Gastroesophageal sphincter (tissue), 4 donors: ENCODE data around the gene IFIT1. TPM values are rescaled to one million over a fixed set of nuclear protein-coding genes. Genes with fewer than 3 reads are reported as not detected.

ENCODE experiments used
- ATAC-seq: fragments of 150-250 bp; one replicate; pipeline ENCODE4 v1.9.1; 2016; ENCODE audit warnings: mild to moderate bottlenecking, moderate library complexity
- H3K27ac ChIP-seq, 4 donors: fragments of 200-600 bp; sonication (generic) in 3 of 4; 1 replicate in 3 of 4; 2 replicates in 1 of 4; pipeline ENCODE4 v1.5.1; 2016 to 2019
- H3K27me3 ChIP-seq: fragments of 200-600 bp; sonication (generic); one replicate; pipeline ENCODE4 v1.5.1; 2019
- H3K36me3 ChIP-seq, 2 donors: fragments of 200-600 bp; sonication (generic); one replicate each; pipeline ENCODE4 v1.5.1; 2019; ENCODE audit warnings: control low read depth in 1 of 2
- H3K4me1 ChIP-seq, 3 donors: fragments of 200-600 bp; sonication (generic); 1 replicate in 2 of 3; 2 replicates in 1 of 3; pipeline ENCODE4 v1.5.1; 2016 to 2019; ENCODE audit warnings: control low read depth in 2 of 3
- H3K4me3 ChIP-seq, 2 donors: fragments of 200-600 bp; sonication (generic); one replicate each; pipeline ENCODE4 v1.5.1; 2019; ENCODE audit warnings: mild to moderate bottlenecking in 1 of 2, moderate library complexity in 1 of 2
- H3K9me3 ChIP-seq, 3 donors: fragments of 200-600 bp; sonication (generic); one replicate each; pipeline ENCODE4 v1.5.1; 2017 to 2019; ENCODE audit warnings: control low read depth in 2 of 3
- EP300 ChIP-seq: sonication (generic); formaldehyde crosslinking; IDR thresholded peaks from one replicate; pipeline ENCODE4 v1.6.1; 2017; ENCODE audit warnings: antibody characterized with exemption, mild to moderate bottlenecking
- POLR2A ChIP-seq, 2 donors: fragments of 450-650 bp; IDR thresholded peaks; one replicate each; pipeline ENCODE4 v1.6.1; 2017; ENCODE audit warnings: antibody characterized with exemption in 2 of 2, mild to moderate bottlenecking in 2 of 2, moderate library complexity in 1 of 2
- POLR2AphosphoS5 ChIP-seq: sonication (generic); formaldehyde crosslinking; IDR thresholded peaks from one replicate; pipeline ENCODE4 v1.6.1; 2017; ENCODE audit warnings: antibody characterized with exemption
- WGBS, 2 donors: methylation state at CpG; one replicate each; pipeline ENCODE4 v1.1.5; 2018; ENCODE audit warnings: low coverage in 1 of 2; 5-methylcytosine and 5-hydroxymethylcytosine counted together
- total RNA-seq, 4 donors: library from RNA; depleted of rRNA; stranded (reverse); fragments of >200 nt; gene quantifications; one replicate each; pipeline ENCODE4 v1.1.0, GENCODE V29; 2016
- TF ChIP-seq, protein P1 (sequence below), 4 experiments: fragments of 200-600 bp in 2 of 4; fragments of 450-650 bp in 2 of 4; sonication (generic) in 1 of 4; IDR thresholded peaks; one replicate each; pipeline ENCODE4 v1.5.1; 2017 to 2019; ENCODE audit warnings: antibody characterized with exemption in 4 of 4, mild to moderate bottlenecking in 2 of 4, moderate library complexity in 2 of 4

IFIT1 gene
- total RNA-seq, 4 donors from 2014 or later: 10.3 to 16.5 (median 15.2) TPM

DNA sequence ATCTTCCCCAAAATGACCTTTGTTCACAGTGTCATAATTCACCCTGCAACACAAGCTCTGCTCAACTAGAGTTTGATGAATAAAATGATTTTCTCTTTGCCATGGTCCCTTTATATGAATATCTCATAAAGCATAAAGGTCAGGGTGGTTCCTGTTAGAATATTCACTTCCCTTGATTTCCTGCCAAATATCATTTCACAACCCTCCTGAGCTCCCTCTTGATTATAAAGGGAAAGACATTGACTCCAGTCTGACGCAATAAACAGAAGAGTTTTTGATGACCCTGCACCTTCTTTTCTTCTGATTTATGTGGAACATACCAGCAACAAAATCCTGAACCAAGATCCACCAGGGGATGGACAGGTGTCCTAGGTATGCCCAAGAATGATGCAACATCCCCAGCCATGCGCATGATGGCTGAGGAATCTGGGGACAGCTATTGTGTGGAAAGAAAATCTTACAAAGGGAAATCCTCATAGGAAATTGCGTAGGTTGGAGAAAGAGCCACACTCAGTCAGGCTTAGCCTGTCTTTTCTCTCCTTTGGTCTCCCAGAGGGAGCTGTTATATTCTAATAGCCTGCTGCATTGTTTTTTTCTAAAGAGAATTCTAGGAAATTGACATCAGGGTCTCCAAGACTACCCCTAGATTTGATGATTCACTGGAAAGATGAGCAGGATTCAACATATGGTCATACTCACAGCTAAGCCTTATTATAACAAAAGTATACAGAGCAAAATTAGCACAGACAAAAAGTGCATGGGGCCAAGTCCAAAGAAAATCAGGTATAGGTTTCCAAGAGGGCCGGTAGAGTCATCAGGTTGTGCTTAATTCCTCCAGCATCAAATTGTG is 45.8 kb upstream of the IFIT1 start:
- H3K4me1 ChIP-seq: peaks cover under 1 to 49% (median 15%) of the 10 kb centered on the region in 3 donors
- TF ChIP-seq POLR2AphosphoS5: peak; percentile 7
- TF ChIP-seq, protein P1, sequence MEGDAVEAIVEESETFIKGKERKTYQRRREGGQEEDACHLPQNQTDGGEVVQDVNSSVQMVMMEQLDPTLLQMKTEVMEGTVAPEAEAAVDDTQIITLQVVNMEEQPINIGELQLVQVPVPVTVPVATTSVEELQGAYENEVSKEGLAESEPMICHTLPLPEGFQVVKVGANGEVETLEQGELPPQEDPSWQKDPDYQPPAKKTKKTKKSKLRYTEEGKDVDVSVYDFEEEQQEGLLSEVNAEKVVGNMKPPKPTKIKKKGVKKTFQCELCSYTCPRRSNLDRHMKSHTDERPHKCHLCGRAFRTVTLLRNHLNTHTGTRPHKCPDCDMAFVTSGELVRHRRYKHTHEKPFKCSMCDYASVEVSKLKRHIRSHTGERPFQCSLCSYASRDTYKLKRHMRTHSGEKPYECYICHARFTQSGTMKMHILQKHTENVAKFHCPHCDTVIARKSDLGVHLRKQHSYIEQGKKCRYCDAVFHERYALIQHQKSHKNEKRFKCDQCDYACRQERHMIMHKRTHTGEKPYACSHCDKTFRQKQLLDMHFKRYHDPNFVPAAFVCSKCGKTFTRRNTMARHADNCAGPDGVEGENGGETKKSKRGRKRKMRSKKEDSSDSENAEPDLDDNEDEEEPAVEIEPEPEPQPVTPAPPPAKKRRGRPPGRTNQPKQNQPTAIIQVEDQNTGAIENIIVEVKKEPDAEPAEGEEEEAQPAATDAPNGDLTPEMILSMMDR (IDR thresholded peaks at IDR 0.05): no peak
- WGBS, 2 donors: 69 to 71% methylated on average over 2 to 4 of the region's 4 CpGs
- no peaks in the 10 kb centered on the region for H3K36me3 ChIP-seq
- peak; percentile 47 for ATAC-seq
- H3K27me3 ChIP-seq: no peaks in the 10 kb centered on the region
- no peaks in the 10 kb centered on the region for H3K9me3 ChIP-seq
- no peak overlapping the region for H3K4me3 ChIP-seq
- H3K27ac ChIP-seq: peak overlapping the region in 3 of 4 donors; percentile 16 to 64 (median 59)

DNA sequence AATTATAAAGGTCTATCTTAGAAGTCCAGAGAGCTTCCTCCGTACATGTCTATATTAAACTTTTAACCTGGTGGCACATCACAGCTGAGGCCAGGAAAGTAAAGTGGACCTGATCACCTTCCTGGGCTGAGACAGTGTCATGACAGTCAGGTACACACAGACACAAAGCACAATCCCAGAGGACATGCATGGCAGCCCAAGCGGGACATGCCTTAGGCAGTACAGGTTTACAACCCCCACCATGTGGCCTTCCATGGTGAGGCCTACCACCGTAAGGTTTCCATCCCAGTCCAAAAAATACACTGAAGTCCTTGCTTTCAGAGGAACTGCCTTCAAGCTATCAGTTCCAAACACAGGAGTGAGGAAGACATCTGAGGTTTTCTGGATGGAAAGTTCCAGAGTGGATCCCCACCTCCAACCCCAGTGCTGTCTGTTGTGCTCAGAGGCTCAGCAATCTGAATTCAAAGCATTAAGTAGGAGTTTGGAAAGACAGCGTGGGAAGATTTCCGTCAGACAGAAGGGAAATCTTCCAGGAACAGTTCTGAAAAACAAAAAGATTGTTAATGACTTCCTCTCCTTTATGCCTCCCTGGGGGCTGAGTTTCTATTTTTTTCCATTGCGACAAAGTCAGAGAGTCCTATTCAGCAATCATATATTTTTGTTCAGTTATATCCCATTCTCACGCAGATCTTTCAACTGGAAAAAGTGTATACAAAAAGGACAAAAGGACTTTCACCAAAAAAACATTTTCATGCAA is 44.5 kb upstream of the IFIT1 start:
- no peaks in the 10 kb centered on the region for H3K9me3 ChIP-seq
- H3K4me3 ChIP-seq: no peak overlapping the region
- TF ChIP-seq POLR2A (IDR thresholded peaks at IDR 0.05): no peak
- TF ChIP-seq, protein P1 (IDR thresholded peaks at IDR 0.05): no peak
- TF ChIP-seq POLR2AphosphoS5: no peak
- no peak for TF ChIP-seq EP300
- no peak for ATAC-seq
- no peaks in the 10 kb centered on the region for H3K36me3 ChIP-seq
- H3K27ac ChIP-seq: peak overlapping the region in 3 of 4 donors; percentile 41 to 64 (median 59)
- WGBS, 2 donors: 58 to 67% methylated on average over 5 of the region's 7 CpGs
- peaks cover 4 to 49% (median 23%) of the 10 kb centered on the region in 3 donors for H3K4me1 ChIP-seq
- no peaks in the 10 kb centered on the region for H3K27me3 ChIP-seq

DNA sequence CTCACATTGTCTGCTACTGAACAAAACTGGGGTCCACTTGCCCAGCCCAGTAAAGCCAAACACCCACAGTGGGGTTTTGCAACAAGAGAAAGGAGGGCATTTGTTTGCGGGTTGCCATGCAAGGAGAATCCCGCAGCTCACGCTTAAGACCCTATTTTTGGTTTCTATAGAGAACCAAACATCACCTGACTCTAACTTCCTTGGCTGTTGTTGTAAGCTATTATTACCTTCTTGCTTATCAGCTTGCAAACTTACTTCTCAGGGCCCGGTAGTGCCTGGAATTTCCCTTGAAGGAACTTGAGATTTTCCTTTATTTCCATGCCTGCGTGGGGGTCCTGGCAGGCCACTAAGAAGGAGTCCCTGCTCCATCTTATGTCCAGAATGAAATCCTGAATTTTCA is 43.9 kb upstream of the IFIT1 start:
- Histone ChIP-seq H3K4me3 (no peak overlapping the region), H3K27me3 (no peaks in the 10 kb centered on the region), H3K4me1 (peaks cover 4 to 44% (median 23%) of the 10 kb centered on the region in 3 donors), H3K36me3 (no peaks in the 10 kb centered on the region), H3K9me3 (no peaks in the 10 kb centered on the region), H3K27ac (peak overlapping the region in 2 of 4 donors; percentile 52 to 59)
- TF ChIP-seq EP300: no peak
- TF ChIP-seq, protein P1 (IDR thresholded peaks at IDR 0.05): no peak
- no peak for TF ChIP-seq POLR2A (IDR thresholded peaks at IDR 0.05)
- no peak for TF ChIP-seq POLR2AphosphoS5
- WGBS, 2 donors: 68 to 77% methylated on average over 5 of the region's 5 CpGs
- no peak for ATAC-seq

DNA sequence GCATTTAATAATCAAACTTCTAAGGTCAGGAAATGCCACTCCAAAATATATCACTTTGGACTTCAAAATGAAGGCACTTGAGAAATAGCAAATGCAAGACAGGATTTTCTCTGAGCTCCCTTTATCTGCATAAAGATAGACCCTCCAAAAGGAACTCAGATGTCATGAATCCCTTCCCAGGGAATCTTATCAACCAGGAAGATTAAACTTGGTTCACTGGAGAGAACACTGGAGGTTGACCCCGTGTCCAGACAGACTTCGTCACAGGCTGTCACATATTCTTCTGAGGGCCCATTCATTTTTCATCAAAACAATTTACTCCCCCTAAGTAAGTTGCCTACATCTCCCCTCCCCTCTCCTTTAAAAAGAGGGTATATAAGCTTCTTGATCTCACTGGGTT is 43.4 kb upstream of the IFIT1 start:
- TF ChIP-seq, protein P1 (IDR thresholded peaks at IDR 0.05): no peak
- TF ChIP-seq POLR2AphosphoS5: no peak
- no peak for TF ChIP-seq POLR2A (IDR thresholded peaks at IDR 0.05)
- no peak for TF ChIP-seq EP300
- 78 to 96% methylated on average over 2 of the region's 2 CpGs for WGBS, 2 donors
- Histone ChIP-seq H3K4me3 (no peak overlapping the region), H3K9me3 (no peaks in the 10 kb centered on the region), H3K27ac (no peak overlapping the region), H3K36me3 (no peaks in the 10 kb centered on the region), H3K4me1 (peaks cover 4 to 44% (median 23%) of the 10 kb centered on the region in 3 donors), H3K27me3 (no peaks in the 10 kb centered on the region)
- ATAC-seq: no peak
